Activated T-helper 2 cell treated with anti-CD3 and anti-CD28 coated beads, Interferon-gamma antibody, Interleukin-2, Interleukin-4, amounts not matched to agents 10 μg/mL and 5 μg/mL and 100 μg/mL, durations not matched to agents 14 hours and 24 hours and 36 hours (primary cell): Measurements from ENCODE around the gene G3BP2. TPM values are rescaled to one million over a fixed set of nuclear protein-coding genes. Genes with fewer than 3 reads are reported as not detected.
A peak's percentile ranks its signal among the peaks of the same experiment; 100 is the strongest.
"Not testable (repeated sequence)": the region's sequence is repeated elsewhere in the genome, so short reads cannot be mapped to it uniquely, and the experiment has no call there.

Experiments
- DNase-seq: peaks from one replicate; pipeline ENCODE4 v3.0.0; 2021; ENCODE audit warnings: low spot score
- H3K27ac Mint-ChIP-seq: one replicate; pipeline ENCODE4 v1.8.0; 2021; ENCODE audit warnings: mixed read lengths
- H3K27me3 Mint-ChIP-seq: one replicate; pipeline ENCODE4 v1.8.0; 2021; ENCODE audit warnings: low read depth, mixed read lengths
- H3K36me3 Mint-ChIP-seq: one replicate; pipeline ENCODE4 v1.8.0; 2021; ENCODE audit warnings: low read depth, mixed read lengths
- H3K4me1 Mint-ChIP-seq: one replicate; pipeline ENCODE4 v1.8.0; 2021; ENCODE audit warnings: low read depth, mixed read lengths
- H3K4me3 Mint-ChIP-seq: one replicate; pipeline ENCODE4 v1.8.0; 2021; ENCODE audit warnings: low read depth, mild to moderate bottlenecking, moderate library complexity, mixed read lengths
- H3K9me3 Mint-ChIP-seq: one replicate; pipeline ENCODE4 v1.8.0; 2021; ENCODE audit warnings: mixed read lengths
- intact Hi-C: fragments of 100-400 bp; cut with micrococcal nuclease; formaldehyde crosslinking; loops from one replicate; pipeline ENCODE4 v1.15.1; 2023
- total RNA-seq: library from RNA; stranded (reverse); gene quantifications from 2 replicates; pipeline ENCODE4 v1.2.3, GENCODE V29; 2022

G3BP2 gene
- 143 and 156 TPM in 2 replicates for total RNA-seq

- Mint-ChIP-seq H3K4me3 (peak within 1 kb of the TSS; percentile 99), H3K27ac (peak within 1 kb of the TSS; percentile 99)
These were observed at the start of gene G3BP2 for GRCh38 chr4:75673027-75673958. Gene G3BP2, minus strand, starts transcription at chr4:75673411. Its CDS starts 11,386 bp downstream, at chr4:75662025.

GRCh38 chr4:75722417-75722816 is 49.2 kb upstream of the G3BP2 start:
- peaks cover 37% of the 10 kb centered on the region for H3K4me1 Mint-ChIP-seq
- H3K27me3 Mint-ChIP-seq: no peaks in the 10 kb centered on the region
- no peak overlapping the region for H3K27ac Mint-ChIP-seq
- H3K4me3 Mint-ChIP-seq: no peak overlapping the region
- no peaks in the 10 kb centered on the region for H3K9me3 Mint-ChIP-seq
- no peak for DNase-seq
- intact Hi-C loops: no loop called here
- peaks cover 24% of the 10 kb centered on the region for H3K36me3 Mint-ChIP-seq

More at GRCh38 chr4:75673027-75673958, at the start of gene G3BP2:
- H3K27me3 Mint-ChIP-seq: no peaks in the 10 kb centered on the region
- peak; percentile 97 for DNase-seq
- intact Hi-C loops: loop anchor here (1.0 to 5.0 kb wide), 7 partner anchors 18 to 1404 kb away; partner anchors contain the start of genes CCNI, CDKL2, NUP54 and RCHY1
- H3K36me3 Mint-ChIP-seq: peaks cover 18% of the 10 kb centered on the region
- H3K9me3 Mint-ChIP-seq: no peaks in the 10 kb centered on the region
- peaks cover 40% of the 10 kb centered on the region for H3K4me1 Mint-ChIP-seq

GRCh38 chr4:75718529-75718928 is 45.3 kb upstream of the G3BP2 start:
- Mint-ChIP-seq H3K27me3 (no peaks in the 10 kb centered on the region), H3K4me3 (no peak overlapping the region), H3K4me1 (peaks cover 23% of the 10 kb centered on the region), H3K9me3 (no peaks in the 10 kb centered on the region), H3K27ac (no peak overlapping the region), H3K36me3 (peaks cover 3% of the 10 kb centered on the region)
- DNase-seq: no peak
- intact Hi-C loops: no loop called here

- peaks cover 15% of the 10 kb centered on the region for H3K4me1 Mint-ChIP-seq
- H3K27ac Mint-ChIP-seq: no peak overlapping the region
- H3K27me3 Mint-ChIP-seq: no peaks in the 10 kb centered on the region
- no peaks in the 10 kb centered on the region for H3K9me3 Mint-ChIP-seq
- no peak for DNase-seq
- peaks cover 3% of the 10 kb centered on the region for H3K36me3 Mint-ChIP-seq
- no peak overlapping the region for H3K4me3 Mint-ChIP-seq
- intact Hi-C loops: no loop called here
These were observed 44.2 kb upstream of the G3BP2 start for GRCh38 chr4:75717408-75717807.

GRCh38 chr4:75716054-75716453 is 42.8 kb upstream of the G3BP2 start:
- H3K27ac Mint-ChIP-seq, H3K9me3 Mint-ChIP-seq, DNase-seq, intact Hi-C loops, H3K4me3 Mint-ChIP-seq, H3K36me3 Mint-ChIP-seq, H3K27me3 Mint-ChIP-seq: not testable (repeated sequence)
- H3K4me1 Mint-ChIP-seq: peaks cover 15% of the 10 kb centered on the region

- Mint-ChIP-seq H3K27ac (no peak overlapping the region), H3K27me3 (no peaks in the 10 kb centered on the region), H3K4me1 (peaks cover 15% of the 10 kb centered on the region), H3K9me3 (no peaks in the 10 kb centered on the region), H3K36me3 (peaks cover 3% of the 10 kb centered on the region), H3K4me3 (no peak overlapping the region)
- DNase-seq: no peak
- intact Hi-C loops: no loop called here
These were observed 42.0 kb upstream of the G3BP2 start for GRCh38 chr4:75715105-75715799.

- H3K27me3 Mint-ChIP-seq: no peaks in the 10 kb centered on the region
- H3K9me3 Mint-ChIP-seq: no peaks in the 10 kb centered on the region
- H3K4me3 Mint-ChIP-seq: no peak overlapping the region
- peaks cover 15% of the 10 kb centered on the region for H3K4me1 Mint-ChIP-seq
- no peak for DNase-seq
- no peak overlapping the region for H3K27ac Mint-ChIP-seq
- peaks cover 3% of the 10 kb centered on the region for H3K36me3 Mint-ChIP-seq
- intact Hi-C loops: no loop called here
These were observed 41.5 kb upstream of the G3BP2 start for GRCh38 chr4:75714704-75715103.

- Mint-ChIP-seq H3K4me3 (no peak overlapping the region), H3K9me3 (no peaks in the 10 kb centered on the region), H3K36me3 (peaks cover 3% of the 10 kb centered on the region), H3K27me3 (no peaks in the 10 kb centered on the region), H3K4me1 (peaks cover 17% of the 10 kb centered on the region), H3K27ac (no peak overlapping the region)
- intact Hi-C loops: no loop called here
- no peak for DNase-seq
These were observed 40.8 kb upstream of the G3BP2 start for GRCh38 chr4:75714011-75714410.

GRCh38 chr4:75710246-75710645 is 37.0 kb upstream of the G3BP2 start:
- intact Hi-C loops: no loop called here
- Mint-ChIP-seq H3K27me3 (no peaks in the 10 kb centered on the region), H3K27ac (no peak overlapping the region), H3K4me1 (peaks cover 11% of the 10 kb centered on the region), H3K36me3 (no peaks in the 10 kb centered on the region), H3K4me3 (no peak overlapping the region), H3K9me3 (no peaks in the 10 kb centered on the region)
- no peak for DNase-seq

GRCh38 chr4:75708218-75708691 is 35.0 kb upstream of the G3BP2 start:
- intact Hi-C loops: loop anchor here (1.0 to 2.0 kb wide), 2 partner anchors 17 to 53 kb away; partner anchors contain the start of gene USO1
- Mint-ChIP-seq H3K36me3 (no peaks in the 10 kb centered on the region), H3K27ac (no peak overlapping the region), H3K27me3 (no peaks in the 10 kb centered on the region), H3K4me3 (no peak overlapping the region), H3K9me3 (no peaks in the 10 kb centered on the region), H3K4me1 (peaks cover 5% of the 10 kb centered on the region)
- DNase-seq: peak; percentile 28

GRCh38 chr4:75705198-75705977 is 32.2 kb upstream of the G3BP2 start:
- DNase-seq: no peak
- H3K9me3 Mint-ChIP-seq: no peaks in the 10 kb centered on the region
- H3K27me3 Mint-ChIP-seq: no peaks in the 10 kb centered on the region
- no peak overlapping the region for H3K4me3 Mint-ChIP-seq
- peaks cover 5% of the 10 kb centered on the region for H3K4me1 Mint-ChIP-seq
- no peak overlapping the region for H3K27ac Mint-ChIP-seq
- intact Hi-C loops: no loop called here
- no peaks in the 10 kb centered on the region for H3K36me3 Mint-ChIP-seq

- no peak overlapping the region for H3K4me3 Mint-ChIP-seq
- intact Hi-C loops: no loop called here
- DNase-seq: no peak
- H3K9me3 Mint-ChIP-seq: no peaks in the 10 kb centered on the region
- no peaks in the 10 kb centered on the region for H3K36me3 Mint-ChIP-seq
- H3K4me1 Mint-ChIP-seq: peaks cover 15% of the 10 kb centered on the region
- H3K27me3 Mint-ChIP-seq: no peaks in the 10 kb centered on the region
- H3K27ac Mint-ChIP-seq: no peak overlapping the region
These were observed 29.8 kb upstream of the G3BP2 start for GRCh38 chr4:75702919-75703411.
